HUES48 (cell line): Measurements from ENCODE around the gene MIA2.

Experiments
- H3K27ac ChIP-seq: one replicate; pipeline ENCODE4 v1.7.0; 2013; ENCODE audit warnings: low read depth, low read length, inconsistent platforms
- H3K27me3 ChIP-seq: 2 replicates; pipeline ENCODE4 v1.6.1; 2013; ENCODE audit warnings: mild to moderate bottlenecking, low read length; ENCODE audit not compliant: control insufficient read depth, insufficient read depth
- H3K36me3 ChIP-seq: 2 replicates; pipeline ENCODE4 v1.6.1; 2013; ENCODE audit warnings: low read length; ENCODE audit not compliant: control insufficient read depth, insufficient read depth
- H3K4me1 ChIP-seq: 2 replicates; pipeline ENCODE4 v1.6.1; 2013; ENCODE audit warnings: mild to moderate bottlenecking, low read length; ENCODE audit not compliant: control insufficient read depth, insufficient read depth
- H3K4me3 ChIP-seq: 2 replicates; pipeline ENCODE4 v1.5.1; 2013; ENCODE audit warnings: mild to moderate bottlenecking, low read depth, low read length
- H3K9ac ChIP-seq: 2 replicates; pipeline ENCODE4 v1.6.1; 2013; ENCODE audit warnings: mild to moderate bottlenecking, low read depth, low read length, moderate library complexity
- H3K9me3 ChIP-seq: 2 replicates; pipeline ENCODE4 v1.6.1; 2013; ENCODE audit warnings: low read length; ENCODE audit not compliant: control insufficient read depth, insufficient read depth

MIA2 gene

GRCh38 chr14:39383026-39383660 is 149.4 kb downstream of the MIA2 start:
- H3K9ac ChIP-seq = no peak overlapping the region
- no peak overlapping the region for H3K27ac ChIP-seq
- no peaks in the 10 kb centered on the region for H3K9me3 ChIP-seq
- no peaks in the 10 kb centered on the region for H3K4me1 ChIP-seq
- no peaks in the 10 kb centered on the region for H3K27me3 ChIP-seq
- H3K4me3 ChIP-seq = no peak overlapping the region
- H3K36me3 ChIP-seq = no peaks in the 10 kb centered on the region

- Histone ChIP-seq H3K27me3 (no peaks in the 10 kb centered on the region), H3K27ac (no peak overlapping the region), H3K9ac (no peak overlapping the region), H3K36me3 (no peaks in the 10 kb centered on the region), H3K4me1 (no peaks in the 10 kb centered on the region), H3K9me3 (no peaks in the 10 kb centered on the region), H3K4me3 (no peak overlapping the region)
Measured at GRCh38 chr14:39383741-39384140, 150.0 kb downstream of the MIA2 start.

GRCh38 chr14:39384177-39384576 is 150.5 kb downstream of the MIA2 start:
- no peak overlapping the region for H3K4me3 ChIP-seq
- no peaks in the 10 kb centered on the region for H3K9me3 ChIP-seq

GRCh38 chr14:39393289-39393688 is 159.6 kb downstream of the MIA2 start:
- Histone ChIP-seq H3K9me3 (no peaks in the 10 kb centered on the region), H3K4me1 (no peaks in the 10 kb centered on the region), H3K4me3 (no peak overlapping the region), H3K36me3 (peaks cover 7% of the 10 kb centered on the region), H3K27ac (no peak overlapping the region), H3K27me3 (no peaks in the 10 kb centered on the region), H3K9ac (no peak overlapping the region)

More at GRCh38 chr14:39384177-39384576, 150.5 kb downstream of the MIA2 start:
- H3K4me1 ChIP-seq = no peaks in the 10 kb centered on the region
- no peaks in the 10 kb centered on the region for H3K27me3 ChIP-seq
- H3K36me3 ChIP-seq = no peaks in the 10 kb centered on the region
- H3K27ac ChIP-seq = no peak overlapping the region
- no peak overlapping the region for H3K9ac ChIP-seq

GRCh38 chr14:39395555-39396254 is 162.0 kb downstream of the MIA2 start:
- no peaks in the 10 kb centered on the region for H3K9me3 ChIP-seq
- H3K27ac ChIP-seq = no peak overlapping the region
- peaks cover 20% of the 10 kb centered on the region for H3K36me3 ChIP-seq
- no peak overlapping the region for H3K9ac ChIP-seq
- no peak overlapping the region for H3K4me3 ChIP-seq
- H3K27me3 ChIP-seq = no peaks in the 10 kb centered on the region
- no peaks in the 10 kb centered on the region for H3K4me1 ChIP-seq

GRCh38 chr14:39396448-39396847 is 162.7 kb downstream of the MIA2 start:
- H3K27me3 ChIP-seq = no peaks in the 10 kb centered on the region
- H3K9ac ChIP-seq = no peak overlapping the region
- no peak overlapping the region for H3K4me3 ChIP-seq
- H3K4me1 ChIP-seq = no peaks in the 10 kb centered on the region
- H3K27ac ChIP-seq = no peak overlapping the region
- peaks cover 20% of the 10 kb centered on the region for H3K36me3 ChIP-seq
- H3K9me3 ChIP-seq = no peaks in the 10 kb centered on the region

GRCh38 chr14:39398382-39398781 is 164.7 kb downstream of the MIA2 start:
- peaks cover 20% of the 10 kb centered on the region for H3K36me3 ChIP-seq
- H3K4me3 ChIP-seq = no peak overlapping the region
- no peaks in the 10 kb centered on the region for H3K27me3 ChIP-seq
- H3K9ac ChIP-seq = no peak overlapping the region
- H3K9me3 ChIP-seq = no peaks in the 10 kb centered on the region
- H3K4me1 ChIP-seq = no peaks in the 10 kb centered on the region
- no peak overlapping the region for H3K27ac ChIP-seq

- Histone ChIP-seq H3K4me3 (no peak overlapping the region), H3K4me1 (no peaks in the 10 kb centered on the region), H3K36me3 (no peaks in the 10 kb centered on the region; the same call in 1 of the 2 replicates), H3K27ac (no peak overlapping the region), H3K9ac (no peak overlapping the region), H3K27me3 (no peaks in the 10 kb centered on the region), H3K9me3 (no peaks in the 10 kb centered on the region)
Measured at GRCh38 chr14:39406560-39406959, 172.8 kb downstream of the MIA2 start.

- Histone ChIP-seq H3K27ac (no peak overlapping the region), H3K9me3 (peaks cover 14% of the 10 kb centered on the region), H3K9ac (no peak overlapping the region), H3K36me3 (no peaks in the 10 kb centered on the region), H3K4me1 (no peaks in the 10 kb centered on the region), H3K27me3 (no peaks in the 10 kb centered on the region), H3K4me3 (no peak overlapping the region)
Measured at GRCh38 chr14:39416072-39416471, 182.4 kb downstream of the MIA2 start.

GRCh38 chr14:39417014-39417413 is 183.3 kb downstream of the MIA2 start:
- Histone ChIP-seq H3K4me1 (no peaks in the 10 kb centered on the region), H3K4me3 (no peak overlapping the region), H3K9ac (no peak overlapping the region), H3K36me3 (no peaks in the 10 kb centered on the region), H3K27ac (no peak overlapping the region), H3K9me3 (peaks cover 14% of the 10 kb centered on the region), H3K27me3 (no peaks in the 10 kb centered on the region)

- Histone ChIP-seq H3K4me1 (no peaks in the 10 kb centered on the region), H3K4me3 (no peak overlapping the region), H3K9me3 (peaks cover 14% of the 10 kb centered on the region), H3K9ac (no peak overlapping the region), H3K27me3 (no peaks in the 10 kb centered on the region), H3K27ac (no peak overlapping the region), H3K36me3 (no peaks in the 10 kb centered on the region)
Measured at GRCh38 chr14:39419272-39419671, 185.6 kb downstream of the MIA2 start.
